ENCODE results near the gene BMP6.

DNA sequence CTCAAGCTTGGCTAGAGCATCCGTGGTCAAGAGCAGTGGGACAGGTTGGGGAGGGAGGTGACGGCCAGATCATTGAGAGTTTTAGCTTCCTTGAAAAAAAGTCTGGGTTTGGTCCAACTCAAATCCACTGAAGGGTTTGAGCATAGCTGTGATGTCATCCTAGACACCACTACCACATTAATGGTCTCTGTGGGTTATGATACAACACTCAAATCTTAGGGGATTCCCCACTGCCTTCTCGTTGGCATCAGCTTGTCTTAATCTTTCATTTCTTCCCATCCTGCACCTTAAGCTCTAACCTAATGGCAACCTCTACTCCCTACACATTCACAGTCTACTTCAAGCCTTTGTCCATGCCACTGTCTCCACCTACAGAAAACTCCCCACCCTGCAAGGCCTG, 77.3 kb downstream of the BMP6 start:
- no peak for TF ChIP-seq CTCF (IDR thresholded peaks at IDR 0.05; ENCODE audit: low read depth, low read length)
- no peak for TF ChIP-seq EZH2phosphoT487 (IDR thresholded peaks at IDR 0.05; ENCODE audit: low read depth)

Data from OCI-LY3 (cell line).